ENCODE results near the gene PRICKLE4. TPM values are rescaled to one million over a fixed set of nuclear protein-coding genes. Genes with fewer than 3 reads are reported as not detected.

The PRICKLE4 gene
- total and polyA plus RNA-seq, 2 of the 13 experiments (the other 11 are each of a cell fraction or from before 2014, with no cell fraction given): 0.92 to 1.2 TPM

DNA sequence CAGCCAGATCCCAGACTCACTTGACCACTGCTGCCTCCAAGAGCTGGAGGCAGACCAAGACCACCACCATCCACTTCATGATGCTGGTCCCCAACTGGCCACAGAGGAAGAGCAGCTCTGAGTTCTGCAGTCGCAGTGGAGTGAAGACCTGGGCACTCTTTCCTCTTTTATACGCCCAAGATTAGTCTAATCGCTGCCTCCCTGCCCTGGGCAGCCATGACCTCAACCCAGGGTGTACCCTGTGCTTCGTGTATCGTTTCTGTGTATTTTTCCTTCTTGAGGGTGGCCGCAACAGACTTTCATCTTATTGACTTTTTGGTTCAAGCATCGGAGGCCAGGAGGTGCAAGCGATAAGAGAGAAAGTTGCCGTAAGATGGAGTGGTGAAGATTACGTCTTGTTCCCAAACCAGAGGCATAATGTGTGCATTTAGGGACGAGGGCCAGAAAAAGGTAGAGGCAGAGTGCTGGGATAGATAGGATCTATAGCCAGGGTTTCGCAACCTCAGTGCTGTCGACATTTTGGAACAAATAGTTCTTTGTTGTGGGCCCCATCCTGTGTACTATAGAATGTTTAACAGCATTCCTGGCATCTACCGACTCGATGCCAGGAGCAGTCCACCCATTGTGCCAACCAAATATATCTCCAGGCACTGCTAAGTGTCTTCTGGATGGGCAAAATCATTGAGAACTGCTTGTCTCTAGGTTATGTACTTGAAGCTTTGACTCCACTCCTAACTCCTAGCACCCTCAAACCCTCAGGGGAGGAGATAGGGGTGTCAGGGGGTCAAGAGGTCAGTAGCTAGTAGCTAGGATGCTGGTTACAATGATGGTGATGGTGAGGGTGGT, 33.1 kb upstream of the PRICKLE4 start, which contains the start of gene PGC (continued):
- TF ChIP-seq PITX1 (CRISPR knock-in tag; IDR thresholded peaks at IDR 0.05) (peak; percentile 84), ZNF3 (CRISPR knock-in tag; IDR thresholded peaks at IDR 0.05) (no peak; the same call in 1 of the 2 replicates), MTF2 (CRISPR knock-in tag; IDR thresholded peaks at IDR 0.05; ENCODE audit: borderline replicate concordance) (no peak), CBX2 (IDR thresholded peaks at IDR 0.05; ENCODE audit: low read depth, low read length) (no peak), CBX2 (CRISPR knock-in tag; IDR thresholded peaks at IDR 0.05; ENCODE audit: low read depth) (no peak), FOXO1 (CRISPR knock-in tag; IDR thresholded peaks at IDR 0.05) (peak; percentile 92), GFI1 (CRISPR knock-in tag; IDR thresholded peaks at IDR 0.05; ENCODE audit: borderline replicate concordance) (peak; percentile 80), HNRNPL (IDR thresholded peaks at IDR 0.05; ENCODE audit: low read depth, low read length) (peak; percentile 96), ZBTB7A (CRISPR knock-in tag; IDR thresholded peaks at IDR 0.05) (no peak), ONECUT2 (CRISPR knock-in tag; IDR thresholded peaks at IDR 0.05) (peak; percentile 94)

DNA sequence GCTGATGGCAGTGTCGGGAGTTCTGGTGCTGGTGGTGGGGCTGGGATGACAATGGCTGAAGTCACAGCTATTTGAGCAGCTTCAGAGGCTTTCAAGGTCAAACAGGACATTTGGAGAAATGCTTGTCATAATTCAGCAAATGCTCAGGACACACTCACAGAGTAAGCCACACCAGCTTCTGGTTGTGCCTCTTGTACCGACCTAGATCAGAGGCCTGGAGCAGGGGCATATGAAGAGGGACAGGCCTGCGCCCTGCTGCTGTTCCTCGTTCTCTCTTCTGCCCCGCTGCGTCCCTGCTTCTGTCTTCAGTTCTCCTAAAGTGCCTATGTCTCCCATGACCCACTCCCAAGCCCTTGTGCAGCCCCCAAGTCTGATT, 32.5 kb upstream of the PRICKLE4 start:
- H3K36me3 ChIP-seq (replicated peaks in 1 of 2; ENCODE audit: control insufficient read depth in 1 of 2, insufficient read depth in 2 of 2, low read length in 2 of 2): no peaks in the 10 kb centered on the region
- no peaks in the 10 kb centered on the region for H3K9me3 ChIP-seq (ENCODE audit: low read length)
- ATAC-seq (peak; percentile 54), FAIRE-seq (no peak), DNase-seq (ENCODE audit: low spot score) (peak; percentile 79)
- in situ Hi-C loops (cut with HindIII; ENCODE audit: extremely low pct_ligation_motif_present, low pct_unique_long_range_greater_than_20kb): no loop called here
- no peak overlapping the region for H2AFZ ChIP-seq (ENCODE audit: low read length)
- TSS peak; percentile 94 for BruUV-seq (replicated peaks)
- peak overlapping the region; percentile 74 for H3K9ac ChIP-seq (ENCODE audit: insufficient read depth, low read depth, low read length)
- H3K79me2 ChIP-seq (ENCODE audit: insufficient read depth, low read length): no peaks in the 10 kb centered on the region
- H3K4me3 ChIP-seq (replicated peaks in 1 of 3; ENCODE audit: insufficient read depth in 1 of 3, low read depth in 2 of 3, low read length in 3 of 3): peak overlapping the region in 1 of 3 experiments; percentile 60; a peak in 3 of 6 replicates
- intact Hi-C loops (cut with micrococcal nuclease; ENCODE audit: unreplicated experiment): loop anchor here (1.0 kb wide), 1 partner anchor 20 kb away; no protein-coding TSS in a partner anchor
- CTCF ChIA-PET (ENCODE audit: low intra/inter-chr PET ratio, low total read pairs): no interaction called here
- peak overlapping the region; percentile 88 for H3K4me2 ChIP-seq (ENCODE audit: low read depth, low read length)
- no peaks in the 10 kb centered on the region for H4K20me1 ChIP-seq (ENCODE audit: insufficient read depth, low read length)
- H3K27ac ChIP-seq (ENCODE audit: extremely low read length, insufficient read depth, low read length): peak overlapping the region; percentile 91
- peaks cover 76% of the 10 kb centered on the region for H3K4me1 ChIP-seq (ENCODE audit: insufficient read depth, low read length)
- no peaks in the 10 kb centered on the region for H3K27me3 ChIP-seq (ENCODE audit: control insufficient read depth in 1 of 2, insufficient read depth in 2 of 2, low read length in 2 of 2)
- POLR2A ChIA-PET: interaction anchor here (0.6 to 7.2 kb wide), 14 partner anchors 9 to 1035 kb away, joined by 3 to 120 read pairs (median 7); partner anchors contain the start of genes FRS3, TFEB and TOMM6
- 57% methylated on average over 6 of the region's 6 CpGs for WGBS (ENCODE audit: low lambda C conversion rate)
- 0 out of 2 replicates have a peak, but pooled peaks have one; percentile 5 for TF ChIP-seq ZNF792 (CRISPR knock-in tag; IDR thresholded peaks at IDR 0.05)
- TF ChIP-seq, protein P1, sequence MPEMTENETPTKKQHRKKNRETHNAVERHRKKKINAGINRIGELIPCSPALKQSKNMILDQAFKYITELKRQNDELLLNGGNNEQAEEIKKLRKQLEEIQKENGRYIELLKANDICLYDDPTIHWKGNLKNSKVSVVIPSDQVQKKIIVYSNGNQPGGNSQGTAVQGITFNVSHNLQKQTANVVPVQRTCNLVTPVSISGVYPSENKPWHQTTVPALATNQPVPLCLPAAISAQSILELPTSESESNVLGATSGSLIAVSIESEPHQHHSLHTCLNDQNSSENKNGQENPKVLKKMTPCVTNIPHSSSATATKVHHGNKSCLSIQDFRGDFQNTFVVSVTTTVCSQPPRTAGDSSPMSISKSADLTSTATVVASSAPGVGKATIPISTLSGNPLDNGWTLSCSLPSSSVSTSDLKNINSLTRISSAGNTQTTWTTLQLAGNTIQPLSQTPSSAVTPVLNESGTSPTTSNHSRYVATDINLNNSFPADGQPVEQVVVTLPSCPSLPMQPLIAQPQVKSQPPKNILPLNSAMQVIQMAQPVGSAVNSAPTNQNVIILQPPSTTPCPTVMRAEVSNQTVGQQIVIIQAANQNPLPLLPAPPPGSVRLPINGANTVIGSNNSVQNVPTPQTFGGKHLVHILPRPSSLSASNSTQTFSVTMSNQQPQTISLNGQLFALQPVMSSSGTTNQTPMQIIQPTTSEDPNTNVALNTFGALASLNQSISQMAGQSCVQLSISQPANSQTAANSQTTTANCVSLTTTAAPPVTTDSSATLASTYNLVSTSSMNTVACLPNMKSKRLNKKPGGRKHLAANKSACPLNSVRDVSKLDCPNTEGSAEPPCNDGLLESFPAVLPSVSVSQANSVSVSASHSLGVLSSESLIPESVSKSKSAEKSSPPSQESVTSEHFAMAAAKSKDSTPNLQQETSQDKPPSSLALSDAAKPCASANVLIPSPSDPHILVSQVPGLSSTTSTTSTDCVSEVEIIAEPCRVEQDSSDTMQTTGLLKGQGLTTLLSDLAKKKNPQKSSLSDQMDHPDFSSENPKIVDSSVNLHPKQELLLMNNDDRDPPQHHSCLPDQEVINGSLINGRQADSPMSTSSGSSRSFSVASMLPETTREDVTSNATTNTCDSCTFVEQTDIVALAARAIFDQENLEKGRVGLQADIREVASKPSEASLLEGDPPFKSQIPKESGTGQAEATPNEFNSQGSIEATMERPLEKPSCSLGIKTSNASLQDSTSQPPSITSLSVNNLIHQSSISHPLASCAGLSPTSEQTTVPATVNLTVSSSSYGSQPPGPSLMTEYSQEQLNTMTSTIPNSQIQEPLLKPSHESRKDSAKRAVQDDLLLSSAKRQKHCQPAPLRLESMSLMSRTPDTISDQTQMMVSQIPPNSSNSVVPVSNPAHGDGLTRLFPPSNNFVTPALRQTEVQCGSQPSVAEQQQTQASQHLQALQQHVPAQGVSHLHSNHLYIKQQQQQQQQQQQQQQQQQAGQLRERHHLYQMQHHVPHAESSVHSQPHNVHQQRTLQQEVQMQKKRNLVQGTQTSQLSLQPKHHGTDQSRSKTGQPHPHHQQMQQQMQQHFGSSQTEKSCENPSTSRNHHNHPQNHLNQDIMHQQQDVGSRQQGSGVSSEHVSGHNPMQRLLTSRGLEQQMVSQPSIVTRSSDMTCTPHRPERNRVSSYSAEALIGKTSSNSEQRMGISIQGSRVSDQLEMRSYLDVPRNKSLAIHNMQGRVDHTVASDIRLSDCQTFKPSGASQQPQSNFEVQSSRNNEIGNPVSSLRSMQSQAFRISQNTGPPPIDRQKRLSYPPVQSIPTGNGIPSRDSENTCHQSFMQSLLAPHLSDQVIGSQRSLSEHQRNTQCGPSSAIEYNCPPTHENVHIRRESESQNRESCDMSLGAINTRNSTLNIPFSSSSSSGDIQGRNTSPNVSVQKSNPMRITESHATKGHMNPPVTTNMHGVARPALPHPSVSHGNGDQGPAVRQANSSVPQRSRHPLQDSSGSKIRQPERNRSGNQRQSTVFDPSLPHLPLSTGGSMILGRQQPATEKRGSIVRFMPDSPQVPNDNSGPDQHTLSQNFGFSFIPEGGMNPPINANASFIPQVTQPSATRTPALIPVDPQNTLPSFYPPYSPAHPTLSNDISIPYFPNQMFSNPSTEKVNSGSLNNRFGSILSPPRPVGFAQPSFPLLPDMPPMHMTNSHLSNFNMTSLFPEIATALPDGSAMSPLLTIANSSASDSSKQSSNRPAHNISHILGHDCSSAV (CRISPR knock-in tag; IDR thresholded peaks at IDR 0.05; ENCODE audit: borderline replicate concordance): no peak
- TF ChIP-seq HNRNPK (IDR thresholded peaks at IDR 0.05; ENCODE audit: low read depth, low read length, poor library complexity, severe bottlenecking): peak; percentile 44
- TF ChIP-seq ZNF563 (CRISPR knock-in tag; IDR thresholded peaks at IDR 0.05): no peak
- TF ChIP-seq POLR2A (IDR thresholded peaks at IDR 0.05; ENCODE audit: insufficient read depth in 1 of 2, low read depth in 2 of 2, low read length in 2 of 2): peak in 1 of 2 experiments; percentile 67; a peak in 1 of 4 replicates
- TF ChIP-seq ZNF44 (CRISPR knock-in tag; IDR thresholded peaks at IDR 0.05): 0 out of 2 replicates have a peak, but pooled peaks have one; percentile 17

All from HepG2 (cell line).